Measurements from ENCODE around the gene ATM.

ATM gene

DNA sequence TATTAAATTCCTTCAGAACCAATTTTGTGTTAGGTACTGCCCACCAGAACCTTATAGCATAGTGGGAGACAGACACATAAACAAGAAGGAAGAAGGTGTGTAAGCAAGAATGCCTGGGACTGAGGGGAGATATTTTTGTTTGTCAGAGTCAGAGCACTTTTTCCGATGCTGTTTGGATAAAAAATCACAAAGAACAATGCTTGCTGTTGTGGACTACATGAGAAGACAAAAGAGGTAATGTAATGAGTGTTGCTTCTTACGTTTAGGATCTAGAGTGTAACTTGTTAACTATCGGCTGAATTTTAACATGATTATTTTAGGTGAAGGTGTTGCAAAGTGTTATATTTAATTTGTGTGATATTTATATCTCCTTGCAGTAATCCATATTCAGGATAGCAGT, 84.9 kb downstream of the ATM start:
- H4K20me1 ChIP-seq (ENCODE audit: control insufficient read depth, insufficient read depth, low read depth, low read length), result no peaks in the 10 kb centered on the region; the same call in 1 of the 2 replicates
- no peak for TF ChIP-seq EZH2phosphoT487 (IDR thresholded peaks at IDR 0.05; ENCODE audit: borderline replicate concordance, low read length)
- no peak for TF ChIP-seq CTCF (IDR thresholded peaks at IDR 0.05; ENCODE audit: low read depth, low read length, poor library complexity, severe bottlenecking)
- no peaks in the 10 kb centered on the region for H3K9me3 ChIP-seq (ENCODE audit: control insufficient read depth, insufficient read depth, low read length)
- no peak overlapping the region for H3K4me2 ChIP-seq (ENCODE audit: low read length)
- H3F3A ChIP-seq (ENCODE audit: control insufficient read depth, insufficient read depth), result peaks cover 2% of the 10 kb centered on the region; the same call in 1 of the 2 replicates
- H3K4me1 ChIP-seq (ENCODE audit: control insufficient read depth, low read length), result no peaks in the 10 kb centered on the region
- H3K27me3 ChIP-seq (ENCODE audit: control insufficient read depth, low read length), result no peaks in the 10 kb centered on the region
- H3K36me3 ChIP-seq (ENCODE audit: control insufficient read depth, low read length), result peaks cover 96% of the 10 kb centered on the region
- no peak overlapping the region for H3K4me3 ChIP-seq (ENCODE audit: low read length)
- no peak overlapping the region for H3K27ac ChIP-seq (ENCODE audit: low read depth, low read length)
- no peaks in the 10 kb centered on the region for H3K9me2 ChIP-seq (replicated peaks; ENCODE audit: control insufficient read depth, low read length)
- H3K79me2 ChIP-seq (ENCODE audit: control insufficient read depth, low read length), result no peaks in the 10 kb centered on the region

- Histone ChIP-seq H3K9me3 (ENCODE audit: control insufficient read depth, insufficient read depth, low read length) (no peaks in the 10 kb centered on the region), H4K20me1 (ENCODE audit: control insufficient read depth, insufficient read depth, low read depth, low read length) (no peaks in the 10 kb centered on the region), H3K36me3 (ENCODE audit: control insufficient read depth, low read length) (peaks cover 83% of the 10 kb centered on the region), H3K27ac (ENCODE audit: low read depth, low read length) (no peak overlapping the region), H3K27me3 (ENCODE audit: control insufficient read depth, low read length) (no peaks in the 10 kb centered on the region), H3K4me3 (ENCODE audit: low read length) (no peak overlapping the region), H3F3A (ENCODE audit: control insufficient read depth, insufficient read depth) (no peaks in the 10 kb centered on the region), H3K4me1 (ENCODE audit: control insufficient read depth, low read length) (no peaks in the 10 kb centered on the region), H3K4me2 (ENCODE audit: low read length) (no peak overlapping the region), H3K79me2 (ENCODE audit: control insufficient read depth, low read length) (no peaks in the 10 kb centered on the region), H3K9me2 (replicated peaks; ENCODE audit: control insufficient read depth, low read length) (no peaks in the 10 kb centered on the region)
- no peak for TF ChIP-seq EZH2phosphoT487 (IDR thresholded peaks at IDR 0.05; ENCODE audit: borderline replicate concordance, low read length)
- TF ChIP-seq CTCF (IDR thresholded peaks at IDR 0.05; ENCODE audit: low read depth, low read length, poor library complexity, severe bottlenecking), result no peak
Measured at GRCh38 chr11:108313444-108313843, 90.6 kb downstream of the ATM start.

DNA sequence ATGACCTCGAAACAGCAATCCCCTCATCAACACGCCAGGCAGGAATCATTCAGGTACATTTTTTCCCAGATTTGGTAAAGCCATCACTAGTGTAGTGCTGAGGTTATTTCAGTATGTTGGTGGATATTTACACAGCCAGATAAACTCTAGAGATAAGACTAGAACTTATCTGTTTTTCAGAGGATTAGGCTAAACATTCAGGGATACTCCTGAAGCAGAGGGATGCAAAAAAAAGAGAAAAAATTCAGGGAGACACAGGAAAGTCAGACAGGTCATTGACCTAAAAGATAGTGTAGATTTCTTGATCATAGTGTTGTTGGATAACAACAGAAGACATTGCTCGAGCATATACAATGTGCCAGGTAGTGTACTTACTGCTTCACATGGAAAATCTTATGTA, 93.2 kb downstream of the ATM start:
- H3K4me1 ChIP-seq (ENCODE audit: control insufficient read depth, low read length), result no peaks in the 10 kb centered on the region
- H3K4me3 ChIP-seq (ENCODE audit: low read length), result no peak overlapping the region
- H3F3A ChIP-seq (ENCODE audit: control insufficient read depth, insufficient read depth), result no peaks in the 10 kb centered on the region
- no peaks in the 10 kb centered on the region for H3K9me2 ChIP-seq (replicated peaks; ENCODE audit: control insufficient read depth, low read length)
- H3K79me2 ChIP-seq (ENCODE audit: control insufficient read depth, low read length), result no peaks in the 10 kb centered on the region
- peaks cover 85% of the 10 kb centered on the region for H3K36me3 ChIP-seq (ENCODE audit: control insufficient read depth, low read length)
- no peaks in the 10 kb centered on the region for H3K9me3 ChIP-seq (ENCODE audit: control insufficient read depth, insufficient read depth, low read length)
- H3K27ac ChIP-seq (ENCODE audit: low read depth, low read length), result no peak overlapping the region
- H3K4me2 ChIP-seq (ENCODE audit: low read length), result no peak overlapping the region
- H3K27me3 ChIP-seq (ENCODE audit: control insufficient read depth, low read length), result no peaks in the 10 kb centered on the region
- TF ChIP-seq CTCF (IDR thresholded peaks at IDR 0.05; ENCODE audit: low read depth, low read length, poor library complexity, severe bottlenecking) (no peak), EZH2phosphoT487 (IDR thresholded peaks at IDR 0.05; ENCODE audit: borderline replicate concordance, low read length) (no peak)
- no peaks in the 10 kb centered on the region for H4K20me1 ChIP-seq (ENCODE audit: control insufficient read depth, insufficient read depth, low read depth, low read length)

Measured in DOHH2 (cell line).